Muscle of back (tissue), 10 donors: ENCODE data around the gene IGBP1. TPM values are rescaled to one million over a fixed set of nuclear protein-coding genes. Genes with fewer than 3 reads are reported as not detected.

Experiments used
- polyA plus RNA-seq, 10 donors: library from polyadenylated mRNA; unstranded; fragments of 120-200 nt; gene quantifications; one replicate each; pipeline ENCODE4 v1.2.1, GENCODE V29; 2013; ENCODE audit not compliant: insufficient read length in 10 of 10

Gene IGBP1
- polyA plus RNA-seq, 10 donors, result 94.2 to 141 (median 113) TPM

Other genes starting within 250 kb of the IGBP1 start
- under 1 TPM in 1 of 10 donors, not detected in 9; 0.07 TPM for gene AWAT2, start 83.5 kb upstream of the IGBP1 start, polyA plus RNA-seq
- gene OTUD6A, start 71.0 kb upstream of the IGBP1 start, polyA plus RNA-seq, result not detected
- gene DGAT2L6, start 44.0 kb downstream of the IGBP1 start, polyA plus RNA-seq, result not detected
- not detected for gene AWAT1, start 101.2 kb downstream of the IGBP1 start, polyA plus RNA-seq
- gene P2RY4, start 126.8 kb downstream of the IGBP1 start, polyA plus RNA-seq, result under 1 TPM in 7 of 10 donors, not detected in 3; 0.13 to 0.33 (median 0.21) TPM
- gene ARR3, start 134.9 kb downstream of the IGBP1 start, polyA plus RNA-seq, result under 1 TPM in 8 of 10 donors, not detected in 2; 0.09 to 0.62 (median 0.40) TPM
- gene RAB41, start 148.7 kb downstream of the IGBP1 start, polyA plus RNA-seq, result under 1 TPM; 0.30 to 0.83 (median 0.42) TPM
- gene PDZD11, start 156.5 kb downstream of the IGBP1 start, polyA plus RNA-seq, result 10 to 100 TPM; 33.1 to 44.3 (median 39.6) TPM
- gene KIF4A, start 156.7 kb downstream of the IGBP1 start, polyA plus RNA-seq, result 10 to 100 TPM in 1 of 10 donors, 1 to 10 TPM in 9; 5.2 to 13.3 (median 7.9) TPM